Small intestine (tissue), 7 donors: Measurements from ENCODE around the gene TXNDC17. TPM values are rescaled to one million over a fixed set of nuclear protein-coding genes. Genes with fewer than 3 reads are reported as not detected.
A peak's percentile ranks its signal among the peaks of the same experiment; 100 is the strongest.
"Not testable (repeated sequence)": the region's sequence is repeated elsewhere in the genome, so short reads cannot be mapped to it uniquely, and the experiment has no call there.

Source experiments
- DNase-seq, 2 donors: peaks; one replicate each; pipeline versions ENCODE4 v3.0.0 to v3.0.0-alpha.2; 2013
- FAIRE-seq: peaks from 2 replicates; lab custom pipeline; 2012; peaks lifted over from hg19 to GRCh38; lab: Jason Lieb, UNC
- H3K27ac ChIP-seq, 3 donors: one replicate each; pipeline ENCODE4 v1.5.1; 2013; ENCODE audit warnings: low read length in 2 of 3, mild to moderate bottlenecking in 2 of 3, control low read depth in 1 of 3, inconsistent platforms in 1 of 3, low read depth in 1 of 3, moderate library complexity in 1 of 3
- H3K27me3 ChIP-seq, 3 donors: one replicate each; pipeline ENCODE4 v1.6.1; 2013; ENCODE audit warnings: low read length in 3 of 3, inconsistent platforms in 1 of 3; ENCODE audit not compliant: control insufficient read depth in 3 of 3, insufficient read depth in 3 of 3
- H3K36me3 ChIP-seq, 3 donors: one replicate each; pipeline ENCODE4 v1.6.1; 2013; ENCODE audit warnings: low read length in 3 of 3, inconsistent platforms in 1 of 3, low read depth in 1 of 3, mild to moderate bottlenecking in 1 of 3, moderate library complexity in 1 of 3; ENCODE audit not compliant: control insufficient read depth in 3 of 3, insufficient read depth in 2 of 3
- H3K4me1 ChIP-seq, 3 donors: one replicate each; pipeline ENCODE4 v1.6.1; 2013; ENCODE audit warnings: low read length in 2 of 3, inconsistent platforms in 1 of 3, low read depth in 1 of 3, mild to moderate bottlenecking in 1 of 3, moderate library complexity in 1 of 3; ENCODE audit not compliant: control insufficient read depth in 3 of 3, insufficient read depth in 2 of 3
- H3K4me3 ChIP-seq, 3 donors: one replicate each; pipeline ENCODE4 v1.5.1; 2013; ENCODE audit warnings: low read length in 3 of 3, control low read depth in 1 of 3, inconsistent platforms in 1 of 3, low read depth in 1 of 3, mild to moderate bottlenecking in 1 of 3, moderate library complexity in 1 of 3
- H3K9me3 ChIP-seq, 2 donors: one replicate each; pipeline ENCODE4 v1.6.1; 2013; ENCODE audit warnings: low read depth in 1 of 2, low read length in 1 of 2; ENCODE audit not compliant: control insufficient read depth in 2 of 2, insufficient read depth in 1 of 2
- WGBS, 3 donors: extraction: QIAGEN DNeasy Blood & Tissue Kit; methylation state at CpG; one replicate each; pipeline ENCODE4 v1.1.7; 2013; 5-methylcytosine and 5-hydroxymethylcytosine counted together
- polyA plus RNA-seq, 4 donors: library from polyadenylated mRNA; stranded (reverse) in 3 of 4; unstranded in 1 of 4; fragments of 200-250 nt in 3 of 4; fragments of 120-200 nt in 1 of 4; gene quantifications; one replicate each; pipeline versions ENCODE4 v1.2.1 to v1.2.3, GENCODE V29; 2013
- donor health status: healthy with polysubstance abuse.
- donor health status: control.
- donor health status: control.
- donor health status: Bipolar disorder and iron deficiency.
- donor health status: healthy.

The TXNDC17 gene
- polyA plus RNA-seq, 4 donors, result 137 to 647 (median 322) TPM

DNA sequence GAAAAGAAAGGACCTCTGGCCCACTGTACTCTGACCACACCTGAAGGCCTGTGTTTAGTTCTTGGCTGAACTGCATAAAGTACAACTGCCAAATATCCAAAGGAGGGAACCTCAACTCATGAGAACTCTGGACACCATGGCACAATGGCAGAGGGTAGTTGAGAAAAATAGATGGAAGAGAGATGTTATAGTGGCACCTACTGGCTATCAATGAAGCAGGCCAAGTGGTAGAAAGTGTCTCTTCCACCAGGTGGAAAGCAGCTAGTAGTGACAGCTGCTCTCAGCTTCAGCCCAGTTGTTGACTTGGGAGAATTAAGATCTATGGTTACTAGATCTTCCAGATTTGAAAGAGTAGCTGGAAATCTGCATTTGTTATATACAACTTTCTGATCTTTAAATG, 7.3 kb downstream of the TXNDC17 start:
- Histone ChIP-seq H3K27me3 (no peaks in the 10 kb centered on the region), H3K9me3 (no peaks in the 10 kb centered on the region), H3K36me3 (peaks cover 0 to 14% (median 3%) of the 10 kb centered on the region in 3 donors), H3K27ac (no peak overlapping the region), H3K4me3 (no peak overlapping the region), H3K4me1 (peaks cover 0 to 7% (median 6%) of the 10 kb centered on the region in 3 donors)
- FAIRE-seq, result no peak
- DNase-seq, result peak; percentile 24 to 40

DNA sequence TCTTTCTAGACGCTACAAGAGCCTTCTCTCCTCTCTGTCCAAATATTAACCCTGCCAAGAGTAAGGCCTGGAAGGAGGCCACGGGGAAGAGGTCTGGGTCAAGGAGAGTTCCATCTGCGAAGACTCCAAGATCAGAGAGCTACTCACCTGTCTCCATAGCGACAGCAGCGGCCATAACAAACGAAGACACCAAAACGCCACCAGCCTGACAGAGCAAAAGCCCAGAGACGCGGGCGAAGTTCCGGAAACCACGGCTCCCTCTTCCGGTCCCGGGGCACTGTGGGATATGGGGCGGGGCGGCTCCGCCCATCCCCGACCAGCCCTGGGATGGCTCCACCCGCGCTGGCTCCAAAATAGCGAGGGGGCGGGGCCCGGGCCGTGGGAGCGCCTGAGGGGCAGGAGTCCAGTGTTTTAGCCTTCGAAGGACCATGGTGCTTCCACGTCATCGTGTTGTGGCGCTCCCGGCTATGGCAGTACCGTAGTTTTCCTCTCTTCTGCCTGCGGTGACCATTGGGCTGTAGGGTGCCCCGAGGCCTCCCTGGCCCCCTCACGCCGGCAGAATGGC, 10.6 kb downstream of the TXNDC17 start, which contains the start of the genes C17orf100 and MED31:
Gene C17orf100, plus strand, starts transcription at position 409 of the 565 bp plus-strand sequence. Its CDS starts 152 bp downstream, at position 561.
Gene MED31, minus strand, starts transcription at position 252 of the 565 bp plus-strand sequence. Its CDS starts 77 bp downstream, at position 175.
- peaks cover 0 to 27% (median 6%) of the 10 kb centered on the region in 3 donors for H3K4me1 ChIP-seq
- 0 to 1% (median 0%) methylated on average over 23 to 35 of the region's 35 CpGs for WGBS, 3 donors
- peak within 1 kb of the TSS; percentile 73 to 86 (median 81) for H3K4me3 ChIP-seq
- no peaks in the 10 kb centered on the region for H3K9me3 ChIP-seq
- peak within 1 kb of the TSS; percentile 89 to 90 (median 89) for H3K27ac ChIP-seq
- H3K36me3 ChIP-seq, result peaks cover 0 to 8% (median 0%) of the 10 kb centered on the region in 3 donors
- DNase-seq (peak; percentile 95 to 97), FAIRE-seq (no peak)
- peaks cover 0 to 13% (median 0%) of the 10 kb centered on the region in 3 donors for H3K27me3 ChIP-seq

DNA sequence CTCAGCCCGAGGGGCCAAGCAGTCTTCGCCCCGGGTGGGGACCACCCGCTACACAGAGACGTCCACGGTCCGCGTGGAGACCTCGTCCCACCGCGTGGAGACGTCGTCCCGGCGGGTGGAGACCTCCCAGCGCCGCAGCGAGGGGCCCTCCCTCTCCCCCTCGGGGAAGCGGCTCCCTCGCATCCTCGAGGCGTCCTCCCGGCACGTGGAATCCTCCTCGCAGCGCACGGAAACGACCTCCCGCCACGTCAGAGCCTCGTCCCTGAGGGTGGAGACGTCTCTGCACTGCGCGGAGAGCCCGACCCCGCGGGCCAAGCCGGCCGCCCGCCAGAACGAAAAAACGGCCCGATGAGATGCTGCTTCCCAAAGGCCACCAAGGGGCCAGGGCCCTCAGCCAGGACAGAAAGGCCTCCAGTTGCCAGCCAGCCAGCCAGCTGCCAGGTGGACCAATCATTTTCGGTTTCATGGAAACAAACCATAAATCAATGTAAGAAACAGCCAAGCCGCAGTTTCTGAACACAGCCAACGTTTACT, 11.1 kb downstream of the TXNDC17 start:
- Histone ChIP-seq H3K27me3 (peaks cover 0 to 13% (median 0%) of the 10 kb centered on the region in 3 donors), H3K4me1 (peaks cover 0 to 27% (median 6%) of the 10 kb centered on the region in 3 donors), H3K9me3 (no peaks in the 10 kb centered on the region), H3K27ac (peak overlapping the region; percentile 89 to 90 (median 89)), H3K4me3 (peak overlapping the region; percentile 49 to 86 (median 81)), H3K36me3 (peaks cover 0 to 2% (median 0%) of the 10 kb centered on the region in 3 donors)
- peak; percentile 66 to 80 for DNase-seq
- FAIRE-seq, result no peak
- WGBS, 3 donors, result 2 to 6% (median 5%) methylated on average over 37 to 47 of the region's 47 CpGs

DNA sequence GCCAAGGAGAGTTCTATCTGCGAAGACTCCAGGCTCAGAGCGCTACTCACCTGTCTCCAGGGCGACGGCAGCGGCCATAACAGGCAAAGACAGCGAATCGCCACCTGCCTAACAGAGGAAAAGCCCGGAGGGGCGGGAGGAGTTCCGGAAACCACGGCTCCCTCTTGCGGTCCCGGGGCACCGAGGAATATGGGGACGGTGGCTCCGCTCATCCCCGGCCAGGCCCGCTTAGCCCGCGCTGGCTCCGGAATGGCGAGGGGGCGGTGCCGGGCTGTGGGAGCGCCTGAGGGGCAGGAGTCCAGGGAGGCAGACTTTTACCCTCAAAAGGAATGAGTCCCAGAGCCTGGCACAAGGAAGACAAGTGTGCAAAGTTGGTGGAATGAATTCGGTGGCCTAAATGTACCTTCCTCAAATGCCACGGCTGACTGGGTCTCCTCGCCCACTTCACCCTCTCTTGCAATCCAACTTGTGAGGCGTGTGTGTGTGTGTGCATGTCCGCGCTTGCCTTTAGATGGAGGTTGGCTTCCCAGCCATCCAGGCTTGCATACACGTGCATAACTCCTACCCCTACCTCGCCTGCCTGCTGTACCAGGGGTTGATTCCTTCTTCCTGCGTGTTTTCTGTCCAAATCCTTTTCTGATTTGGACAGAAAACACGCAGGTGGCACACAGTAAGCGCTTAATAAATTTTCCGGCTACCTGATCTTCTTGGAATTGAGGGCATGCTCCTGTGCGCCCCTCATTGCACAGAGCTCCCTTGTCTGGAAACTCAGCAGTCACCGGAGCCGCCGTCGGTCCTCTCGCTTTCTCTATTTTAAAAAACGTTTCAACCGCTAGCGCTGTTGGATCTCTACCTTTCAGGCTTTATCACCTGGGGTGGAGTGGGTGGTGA, 14.2 kb downstream of the TXNDC17 start:
- WGBS, 3 donors, result 12 to 28% (median 13%) methylated on average over 46 of the region's 46 CpGs
- no peak overlapping the region for H3K27ac ChIP-seq
- no peaks in the 10 kb centered on the region for H3K36me3 ChIP-seq
- H3K4me3 ChIP-seq, result peak overlapping the region in 2 of 3 donors; percentile 28 to 37
- no peaks in the 10 kb centered on the region for H3K9me3 ChIP-seq
- H3K4me1 ChIP-seq, result peaks cover 0 to 27% (median 6%) of the 10 kb centered on the region in 3 donors
- FAIRE-seq, result no peak
- H3K27me3 ChIP-seq, result peaks cover 0 to 13% (median 0%) of the 10 kb centered on the region in 3 donors
- DNase-seq, result peak; percentile 64 to 75

DNA sequence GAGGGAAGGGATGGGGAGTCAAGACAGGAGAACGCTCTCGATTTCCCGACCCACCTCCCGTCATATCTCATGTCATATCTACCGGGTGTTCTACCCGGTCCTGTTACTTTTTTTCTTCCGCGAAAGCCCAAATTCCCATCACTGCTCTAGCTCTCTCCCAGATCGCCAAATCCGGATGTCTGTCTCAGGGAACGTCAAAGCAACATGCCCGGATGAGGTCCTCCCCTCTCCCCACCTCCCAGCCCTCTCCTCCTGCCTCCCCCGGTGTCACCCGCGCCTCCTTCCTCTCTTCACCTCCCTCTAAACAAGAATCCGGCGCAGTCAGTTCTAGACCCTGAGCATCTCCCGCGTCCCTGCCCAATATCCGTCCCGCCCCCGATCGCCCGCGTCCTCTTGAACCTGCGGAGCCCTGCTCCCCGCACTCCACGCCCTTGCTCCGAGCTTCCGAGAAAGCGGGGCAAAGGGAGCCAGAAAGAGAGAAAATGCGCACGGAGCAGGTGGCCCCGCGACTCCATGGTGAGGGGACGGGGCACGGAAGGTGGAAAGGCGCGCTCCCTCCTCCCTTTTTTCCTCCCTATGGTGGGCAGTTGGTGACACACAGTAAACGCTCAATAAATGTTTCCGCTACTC, 15.0 kb downstream of the TXNDC17 start:
- not testable (repeated sequence) for H3K27ac ChIP-seq, DNase-seq, H3K36me3 ChIP-seq, H3K4me3 ChIP-seq, H3K9me3 ChIP-seq, FAIRE-seq
- H3K27me3 ChIP-seq, result peaks cover 0 to 13% (median 0%) of the 10 kb centered on the region in 3 donors
- WGBS, 3 donors, result 1 to 4% (median 3%) methylated on average over 28 to 33 of the region's 41 CpGs
- peaks cover 0 to 27% (median 4%) of the 10 kb centered on the region in 3 donors for H3K4me1 ChIP-seq

DNA sequence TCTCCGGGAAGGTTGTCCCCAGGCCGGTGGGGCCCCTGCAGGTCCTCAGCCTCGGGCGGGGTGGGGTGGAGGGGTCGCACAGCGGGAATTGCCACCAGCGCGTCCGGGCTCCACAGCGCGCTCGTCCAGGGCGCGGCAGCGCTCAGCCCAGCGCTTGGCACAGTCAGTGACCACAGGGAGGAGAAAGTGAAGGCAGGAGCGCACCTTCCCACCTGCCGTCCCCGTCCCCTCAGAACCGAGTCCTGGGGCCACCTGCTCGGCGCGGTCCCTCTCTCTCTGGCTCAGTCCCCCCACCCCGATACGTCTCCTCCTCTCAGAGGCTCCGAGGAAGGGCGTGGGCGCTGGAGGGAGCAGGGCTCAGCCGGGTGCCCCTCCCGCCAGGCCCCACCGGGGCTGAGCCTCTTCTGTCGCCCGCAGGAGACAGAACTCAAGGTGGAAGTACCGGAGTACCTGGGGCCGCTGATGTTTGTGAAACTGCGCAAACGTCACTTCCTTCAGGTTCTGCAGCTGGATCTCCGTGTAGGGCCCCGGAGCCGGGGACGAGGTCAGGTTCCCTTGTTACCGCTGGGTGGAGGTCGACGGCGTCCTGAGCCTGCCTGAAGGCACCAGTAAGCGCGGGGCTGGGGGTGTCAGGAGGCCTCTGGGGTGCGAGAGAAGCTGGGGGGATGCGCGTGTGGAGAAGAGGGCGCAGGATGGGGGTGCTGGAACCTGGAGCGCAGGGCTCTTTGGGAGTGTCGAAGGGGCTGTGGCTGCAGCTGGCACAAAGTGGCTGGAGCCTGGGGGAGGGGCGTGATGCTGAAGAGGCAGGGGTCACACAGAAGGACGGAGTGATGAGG, 16.2 kb downstream of the TXNDC17 start:
- not testable (repeated sequence) for H3K9me3 ChIP-seq, DNase-seq, H3K27ac ChIP-seq, FAIRE-seq, H3K36me3 ChIP-seq
- Histone ChIP-seq H3K4me1 (peaks cover 0 to 26% (median 1%) of the 10 kb centered on the region in 3 donors), H3K4me3 (peak overlapping the region in 2 of 3 donors; percentile 19 to 33), H3K27me3 (peaks cover 0 to 13% (median 0%) of the 10 kb centered on the region in 3 donors)
- WGBS, 3 donors, result 4 to 7% (median 6%) methylated on average over 46 to 52 of the region's 55 CpGs

DNA sequence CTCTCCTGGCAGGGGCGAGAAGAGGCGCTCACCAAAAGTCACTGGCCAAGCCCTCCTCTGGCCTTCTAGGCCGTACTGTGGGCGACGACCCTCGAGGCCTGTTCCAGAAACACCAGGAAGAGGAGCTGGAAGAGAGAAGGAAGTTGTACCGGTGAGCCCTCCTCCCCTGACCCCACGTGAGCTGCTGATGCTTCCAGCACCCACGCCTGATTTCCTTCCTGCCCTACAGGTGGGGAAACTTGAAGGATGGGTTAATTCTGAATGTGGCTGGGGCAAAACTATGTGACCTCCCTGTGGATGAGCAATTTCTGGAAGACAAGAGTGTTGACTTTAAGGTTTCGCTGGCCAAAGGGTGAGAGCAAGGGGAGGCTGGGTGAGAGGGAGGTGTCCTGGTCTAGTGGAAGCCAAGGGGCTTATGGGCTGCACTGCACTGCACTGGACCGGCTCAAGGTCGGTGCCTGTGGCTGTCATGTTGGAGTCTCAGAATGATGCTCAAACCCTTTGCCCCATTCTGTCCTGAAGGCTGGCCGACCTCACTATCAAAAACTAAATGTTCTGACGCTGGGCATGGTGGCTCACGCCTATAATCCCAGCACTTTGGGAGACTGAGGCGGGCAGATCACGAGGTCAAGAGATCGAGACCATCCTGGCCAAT, 16.9 kb downstream of the TXNDC17 start:
- no peak overlapping the region for H3K4me3 ChIP-seq
- H3K27me3 ChIP-seq, result peaks cover 0 to 13% (median 0%) of the 10 kb centered on the region in 3 donors
- FAIRE-seq, result no peak

More for the DNA sequence above, 16.9 kb downstream of the TXNDC17 start:
- peaks cover 0 to 21% (median 0%) of the 10 kb centered on the region in 3 donors for H3K4me1 ChIP-seq
- no peaks in the 10 kb centered on the region for H3K9me3 ChIP-seq
- H3K27ac ChIP-seq, result no peak overlapping the region
- WGBS, 3 donors, result 73 to 82% (median 79%) methylated on average over 17 to 18 of the region's 18 CpGs
- no peak for DNase-seq
- no peaks in the 10 kb centered on the region for H3K36me3 ChIP-seq
